ENCODE results near the gene ZBTB7C.

DNA sequence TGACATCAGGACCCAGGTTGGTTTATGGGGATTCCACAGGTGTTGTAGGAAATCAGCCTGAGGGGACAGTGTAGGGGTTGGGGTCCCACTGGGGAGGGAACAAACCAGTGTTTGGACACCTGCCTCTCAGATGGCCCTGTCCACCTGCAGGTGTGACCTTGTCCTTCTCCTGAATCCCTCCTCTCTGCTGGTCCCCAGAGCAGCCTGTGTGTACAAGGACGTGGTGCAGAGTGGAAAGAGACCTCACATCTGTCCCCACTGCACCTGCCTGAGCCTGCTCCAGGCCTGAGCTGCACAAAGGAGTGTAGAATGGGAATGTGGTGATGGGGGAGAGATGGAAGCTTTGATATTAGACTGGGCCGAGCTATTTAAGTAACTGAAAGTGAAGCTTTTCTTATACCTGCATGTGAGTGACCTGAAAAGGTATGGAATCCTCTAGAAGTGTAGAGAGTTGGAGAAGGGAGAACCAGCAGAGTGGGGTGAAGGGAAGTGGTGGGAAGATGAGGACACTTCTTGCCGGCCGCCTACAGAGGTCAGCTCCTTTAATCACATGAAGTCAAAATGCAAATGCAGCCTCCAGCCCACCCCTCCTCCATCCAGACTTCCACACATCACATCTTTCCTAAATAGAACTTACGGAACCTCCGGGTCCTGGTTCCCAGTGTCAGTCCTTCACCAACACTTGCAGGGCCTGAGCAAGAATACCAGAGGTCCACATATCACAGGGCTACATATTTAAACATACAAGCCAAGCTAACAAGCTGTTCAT is 389.4 kb downstream of the ZBTB7C start:
- TF ChIP-seq, protein P1, sequence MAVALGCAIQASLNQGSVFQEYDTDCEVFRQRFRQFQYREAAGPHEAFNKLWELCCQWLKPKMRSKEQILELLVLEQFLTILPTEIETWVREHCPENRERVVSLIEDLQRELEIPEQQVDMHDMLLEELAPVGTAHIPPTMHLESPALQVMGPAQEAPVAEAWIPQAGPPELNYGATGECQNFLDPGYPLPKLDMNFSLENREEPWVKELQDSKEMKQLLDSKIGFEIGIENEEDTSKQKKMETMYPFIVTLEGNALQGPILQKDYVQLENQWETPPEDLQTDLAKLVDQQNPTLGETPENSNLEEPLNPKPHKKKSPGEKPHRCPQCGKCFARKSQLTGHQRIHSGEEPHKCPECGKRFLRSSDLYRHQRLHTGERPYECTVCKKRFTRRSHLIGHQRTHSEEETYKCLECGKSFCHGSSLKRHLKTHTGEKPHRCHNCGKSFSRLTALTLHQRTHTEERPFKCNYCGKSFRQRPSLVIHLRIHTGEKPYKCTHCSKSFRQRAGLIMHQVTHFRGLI (tag by site-specific recombination; IDR thresholded peaks at IDR 0.05), result no peak
- TF ChIP-seq, protein P2, sequence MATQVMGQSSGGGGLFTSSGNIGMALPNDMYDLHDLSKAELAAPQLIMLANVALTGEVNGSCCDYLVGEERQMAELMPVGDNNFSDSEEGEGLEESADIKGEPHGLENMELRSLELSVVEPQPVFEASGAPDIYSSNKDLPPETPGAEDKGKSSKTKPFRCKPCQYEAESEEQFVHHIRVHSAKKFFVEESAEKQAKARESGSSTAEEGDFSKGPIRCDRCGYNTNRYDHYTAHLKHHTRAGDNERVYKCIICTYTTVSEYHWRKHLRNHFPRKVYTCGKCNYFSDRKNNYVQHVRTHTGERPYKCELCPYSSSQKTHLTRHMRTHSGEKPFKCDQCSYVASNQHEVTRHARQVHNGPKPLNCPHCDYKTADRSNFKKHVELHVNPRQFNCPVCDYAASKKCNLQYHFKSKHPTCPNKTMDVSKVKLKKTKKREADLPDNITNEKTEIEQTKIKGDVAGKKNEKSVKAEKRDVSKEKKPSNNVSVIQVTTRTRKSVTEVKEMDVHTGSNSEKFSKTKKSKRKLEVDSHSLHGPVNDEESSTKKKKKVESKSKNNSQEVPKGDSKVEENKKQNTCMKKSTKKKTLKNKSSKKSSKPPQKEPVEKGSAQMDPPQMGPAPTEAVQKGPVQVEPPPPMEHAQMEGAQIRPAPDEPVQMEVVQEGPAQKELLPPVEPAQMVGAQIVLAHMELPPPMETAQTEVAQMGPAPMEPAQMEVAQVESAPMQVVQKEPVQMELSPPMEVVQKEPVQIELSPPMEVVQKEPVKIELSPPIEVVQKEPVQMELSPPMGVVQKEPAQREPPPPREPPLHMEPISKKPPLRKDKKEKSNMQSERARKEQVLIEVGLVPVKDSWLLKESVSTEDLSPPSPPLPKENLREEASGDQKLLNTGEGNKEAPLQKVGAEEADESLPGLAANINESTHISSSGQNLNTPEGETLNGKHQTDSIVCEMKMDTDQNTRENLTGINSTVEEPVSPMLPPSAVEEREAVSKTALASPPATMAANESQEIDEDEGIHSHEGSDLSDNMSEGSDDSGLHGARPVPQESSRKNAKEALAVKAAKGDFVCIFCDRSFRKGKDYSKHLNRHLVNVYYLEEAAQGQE (tag by site-specific recombination; IDR thresholded peaks at IDR 0.05), result no peak
- TF ChIP-seq ZNF558 (tag by site-specific recombination; IDR thresholded peaks at IDR 0.05), result no peak
- no peak for TF ChIP-seq TCF7L2 (IDR thresholded peaks at IDR 0.05; ENCODE audit: borderline replicate concordance, low read depth, low read length)
- TF ChIP-seq ZNF37A (tag by site-specific recombination; IDR thresholded peaks at IDR 0.05), result no peak
- TF ChIP-seq ZNF274 (IDR thresholded peaks at IDR 0.05; ENCODE audit: low read length), result no peak
- TF ChIP-seq ZNF274 (tag by site-specific recombination; IDR thresholded peaks at IDR 0.05; ENCODE audit: borderline replicate concordance), result no peak
- TF ChIP-seq ZNF121 (tag by site-specific recombination; IDR thresholded peaks at IDR 0.05), result no peak
- no peak for TF ChIP-seq YY1 (tag by site-specific recombination; IDR thresholded peaks at IDR 0.05)
- TF ChIP-seq, protein P3, sequence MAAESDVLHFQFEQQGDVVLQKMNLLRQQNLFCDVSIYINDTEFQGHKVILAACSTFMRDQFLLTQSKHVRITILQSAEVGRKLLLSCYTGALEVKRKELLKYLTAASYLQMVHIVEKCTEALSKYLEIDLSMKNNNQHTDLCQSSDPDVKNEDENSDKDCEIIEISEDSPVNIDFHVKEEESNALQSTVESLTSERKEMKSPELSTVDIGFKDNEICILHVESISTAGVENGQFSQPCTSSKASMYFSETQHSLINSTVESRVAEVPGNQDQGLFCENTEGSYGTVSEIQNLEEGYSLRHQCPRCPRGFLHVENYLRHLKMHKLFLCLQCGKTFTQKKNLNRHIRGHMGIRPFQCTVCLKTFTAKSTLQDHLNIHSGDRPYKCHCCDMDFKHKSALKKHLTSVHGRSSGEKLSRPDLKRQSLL (tag by site-specific recombination; IDR thresholded peaks at IDR 0.05), result no peak
- no peak for TF ChIP-seq ZNF174 (tag by site-specific recombination; IDR thresholded peaks at IDR 0.05)
- no peak for TF ChIP-seq ZNF624 (tag by site-specific recombination; IDR thresholded peaks at IDR 0.05)
- no peak for TF ChIP-seq ZNF664 (tag by site-specific recombination; IDR thresholded peaks at IDR 0.05)
- no peak for TF ChIP-seq ZFP41 (tag by site-specific recombination; IDR thresholded peaks at IDR 0.05; ENCODE audit: borderline replicate concordance)
- TF ChIP-seq, protein P4, sequence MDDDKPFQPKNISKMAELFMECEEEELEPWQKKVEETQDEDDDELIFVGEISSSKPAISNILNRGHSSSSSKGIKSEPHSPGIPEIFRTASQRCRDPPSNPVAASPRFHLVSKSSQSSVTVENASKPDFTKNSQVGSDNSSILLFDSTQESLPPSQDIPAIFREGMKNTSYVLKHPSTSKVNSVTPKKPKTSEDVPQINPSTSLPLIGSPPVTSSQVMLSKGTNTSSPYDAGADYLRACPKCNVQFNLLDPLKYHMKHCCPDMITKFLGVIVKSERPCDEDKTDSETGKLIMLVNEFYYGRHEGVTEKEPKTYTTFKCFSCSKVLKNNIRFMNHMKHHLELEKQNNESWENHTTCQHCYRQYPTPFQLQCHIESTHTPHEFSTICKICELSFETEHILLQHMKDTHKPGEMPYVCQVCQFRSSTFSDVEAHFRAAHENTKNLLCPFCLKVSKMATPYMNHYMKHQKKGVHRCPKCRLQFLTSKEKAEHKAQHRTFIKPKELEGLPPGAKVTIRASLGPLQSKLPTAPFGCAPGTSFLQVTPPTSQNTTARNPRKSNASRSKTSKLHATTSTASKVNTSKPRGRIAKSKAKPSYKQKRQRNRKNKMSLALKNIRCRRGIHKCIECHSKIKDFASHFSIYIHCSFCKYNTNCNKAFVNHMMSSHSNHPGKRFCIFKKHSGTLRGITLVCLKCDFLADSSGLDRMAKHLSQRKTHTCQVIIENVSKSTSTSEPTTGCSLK (tag by site-specific recombination; IDR thresholded peaks at IDR 0.05), result no peak
